Lower lobe of right lung (tissue), 2 donors: ENCODE results near the gene IRF8. TPM values are rescaled to one million over a fixed set of nuclear protein-coding genes. Genes with fewer than 3 reads are reported as not detected.

ENCODE experiments used
- ATAC-seq, 2 donors: fragments of 200-7000 bp; cut with Tn5 transposase; one replicate each; pipeline ENCODE4 v1.9.1; 2020 to 2022; ENCODE audit warnings: mild to moderate bottlenecking in 2 of 2, moderate library complexity in 2 of 2
- DNase-seq: peaks from one replicate; pipeline ENCODE4 v3.0.0-alpha.2; 2020
- H3K27ac ChIP-seq: fragments of 200-600 bp; one replicate; pipeline ENCODE4 v1.8.0; 2022
- H3K27me3 ChIP-seq: fragments of 200-600 bp; one replicate; pipeline ENCODE4 v1.8.0; 2022; ENCODE audit warnings: low read depth
- H3K36me3 ChIP-seq: fragments of 200-600 bp; one replicate; pipeline ENCODE4 v1.8.0; 2022; ENCODE audit warnings: mild to moderate bottlenecking
- H3K4me1 ChIP-seq: fragments of 200-600 bp; one replicate; pipeline ENCODE4 v1.8.0; 2022
- H3K4me3 ChIP-seq: fragments of 200-600 bp; one replicate; pipeline ENCODE4 v1.8.0; 2022; ENCODE audit warnings: mild to moderate bottlenecking
- H3K9me3 ChIP-seq: fragments of 200-600 bp; one replicate; pipeline ENCODE4 v1.8.0; 2022
- intact Hi-C: fragments of 100-400 bp; cut with DNase I; formaldehyde crosslinking; loops from one replicate; pipeline ENCODE4 v1.11.0; 2022
- total RNA-seq: library from RNA; stranded (reverse); fragmentation: NEBNext Ultra II Directional; extraction: Animal tissue kit (Norgen Biotek cat#: 25700); gene quantifications from one replicate; pipeline ENCODE4 v1.2.1, GENCODE V29; 2021
- TF ChIP-seq, protein P1 (sequence below): fragments of 200-600 bp; IDR thresholded peaks from one replicate; pipeline ENCODE4 v1.8.0; 2022; ENCODE audit warnings: antibody characterized with exemption, mild to moderate bottlenecking
- donor health status: DM: no; HTN: yes; CAD: no; lungs with severe emphysema.

IRF8 gene
- total RNA-seq, 1 donor from 2014 or later, result 67.9 TPM

DNA sequence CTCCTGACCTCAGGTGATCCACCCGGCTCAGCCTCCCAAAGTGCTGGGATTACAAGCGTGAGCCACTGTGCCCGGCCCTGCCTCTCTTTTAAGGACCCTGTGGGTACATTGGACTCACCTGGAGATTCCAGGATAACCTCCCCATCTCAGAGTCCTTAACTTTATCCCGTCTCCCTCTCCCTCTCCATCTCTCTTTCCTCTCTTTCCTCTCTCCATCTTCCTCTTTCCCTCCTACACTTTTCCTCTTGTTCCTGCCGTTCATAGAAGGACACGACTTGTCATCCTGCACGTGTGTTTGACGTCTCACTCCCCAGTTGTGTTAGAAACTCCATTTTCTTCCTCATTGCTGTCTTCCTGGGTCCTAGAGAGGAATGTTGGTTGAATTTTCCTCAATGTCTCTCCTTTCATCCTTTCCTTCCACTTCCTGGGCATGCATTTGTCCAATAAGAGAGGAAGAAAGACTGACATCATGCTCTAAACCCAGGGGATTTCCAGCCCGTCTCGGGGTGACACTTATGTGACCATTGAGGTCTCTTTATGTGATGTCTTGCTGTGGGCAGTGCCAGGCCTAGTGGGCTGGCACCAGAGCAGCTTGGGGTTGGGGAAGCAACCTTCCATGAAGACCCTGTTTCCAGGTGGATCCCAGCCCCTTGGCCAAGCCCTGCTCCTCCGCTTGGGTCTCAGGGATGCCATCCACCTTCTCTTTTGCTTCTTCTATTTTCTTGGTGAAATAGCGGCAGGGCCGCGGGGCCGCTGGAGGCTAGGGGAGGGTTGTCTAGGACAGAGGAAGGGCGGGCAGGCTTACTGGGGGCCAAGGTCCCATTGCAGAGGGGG, 39.8 kb upstream of the IRF8 start:
- DNase-seq, result no peak
- Histone ChIP-seq H3K4me3 (no peak overlapping the region), H3K27ac (no peak overlapping the region), H3K27me3 (no peaks in the 10 kb centered on the region), H3K9me3 (no peaks in the 10 kb centered on the region), H3K36me3 (no peaks in the 10 kb centered on the region), H3K4me1 (no peaks in the 10 kb centered on the region)
- TF ChIP-seq, protein P1, sequence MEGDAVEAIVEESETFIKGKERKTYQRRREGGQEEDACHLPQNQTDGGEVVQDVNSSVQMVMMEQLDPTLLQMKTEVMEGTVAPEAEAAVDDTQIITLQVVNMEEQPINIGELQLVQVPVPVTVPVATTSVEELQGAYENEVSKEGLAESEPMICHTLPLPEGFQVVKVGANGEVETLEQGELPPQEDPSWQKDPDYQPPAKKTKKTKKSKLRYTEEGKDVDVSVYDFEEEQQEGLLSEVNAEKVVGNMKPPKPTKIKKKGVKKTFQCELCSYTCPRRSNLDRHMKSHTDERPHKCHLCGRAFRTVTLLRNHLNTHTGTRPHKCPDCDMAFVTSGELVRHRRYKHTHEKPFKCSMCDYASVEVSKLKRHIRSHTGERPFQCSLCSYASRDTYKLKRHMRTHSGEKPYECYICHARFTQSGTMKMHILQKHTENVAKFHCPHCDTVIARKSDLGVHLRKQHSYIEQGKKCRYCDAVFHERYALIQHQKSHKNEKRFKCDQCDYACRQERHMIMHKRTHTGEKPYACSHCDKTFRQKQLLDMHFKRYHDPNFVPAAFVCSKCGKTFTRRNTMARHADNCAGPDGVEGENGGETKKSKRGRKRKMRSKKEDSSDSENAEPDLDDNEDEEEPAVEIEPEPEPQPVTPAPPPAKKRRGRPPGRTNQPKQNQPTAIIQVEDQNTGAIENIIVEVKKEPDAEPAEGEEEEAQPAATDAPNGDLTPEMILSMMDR, result no peak
- intact Hi-C loops, result no loop called here
- ATAC-seq, result no peak

- Histone ChIP-seq H3K4me1 (no peaks in the 10 kb centered on the region), H3K4me3 (no peak overlapping the region), H3K9me3 (no peaks in the 10 kb centered on the region), H3K27me3 (no peaks in the 10 kb centered on the region), H3K27ac (no peak overlapping the region), H3K36me3 (no peaks in the 10 kb centered on the region)
- ATAC-seq (peak in 1 of 2 donors; percentile 19), DNase-seq (no peak)
- TF ChIP-seq, protein P1, result no peak
- intact Hi-C loops, result no loop called here
These were observed 39.2 kb upstream of the IRF8 start for GRCh38 chr16:85859818-85860125.

- H3K9me3 ChIP-seq, result no peaks in the 10 kb centered on the region
- H3K4me1 ChIP-seq, result no peaks in the 10 kb centered on the region
- H3K4me3 ChIP-seq, result no peak overlapping the region
- intact Hi-C loops, result no loop called here
- H3K27me3 ChIP-seq, result no peaks in the 10 kb centered on the region
- DNase-seq (no peak), ATAC-seq (peak; percentile 16 to 29)
- TF ChIP-seq, protein P1, result no peak
- no peaks in the 10 kb centered on the region for H3K36me3 ChIP-seq
- no peak overlapping the region for H3K27ac ChIP-seq
These were observed 38.4 kb upstream of the IRF8 start for GRCh38 chr16:85860413-85861094.

GRCh38 chr16:85861095-85861825, 37.7 kb upstream of the IRF8 start:
- H3K9me3 ChIP-seq, result no peaks in the 10 kb centered on the region
- no peak overlapping the region for H3K27ac ChIP-seq
- no peaks in the 10 kb centered on the region for H3K4me1 ChIP-seq
- intact Hi-C loops, result no loop called here
- DNase-seq (no peak), ATAC-seq (peak; percentile 51 to 59)
- no peak overlapping the region for H3K4me3 ChIP-seq
- no peaks in the 10 kb centered on the region for H3K36me3 ChIP-seq
- H3K27me3 ChIP-seq, result no peaks in the 10 kb centered on the region
- TF ChIP-seq, protein P1, result no peak

DNA sequence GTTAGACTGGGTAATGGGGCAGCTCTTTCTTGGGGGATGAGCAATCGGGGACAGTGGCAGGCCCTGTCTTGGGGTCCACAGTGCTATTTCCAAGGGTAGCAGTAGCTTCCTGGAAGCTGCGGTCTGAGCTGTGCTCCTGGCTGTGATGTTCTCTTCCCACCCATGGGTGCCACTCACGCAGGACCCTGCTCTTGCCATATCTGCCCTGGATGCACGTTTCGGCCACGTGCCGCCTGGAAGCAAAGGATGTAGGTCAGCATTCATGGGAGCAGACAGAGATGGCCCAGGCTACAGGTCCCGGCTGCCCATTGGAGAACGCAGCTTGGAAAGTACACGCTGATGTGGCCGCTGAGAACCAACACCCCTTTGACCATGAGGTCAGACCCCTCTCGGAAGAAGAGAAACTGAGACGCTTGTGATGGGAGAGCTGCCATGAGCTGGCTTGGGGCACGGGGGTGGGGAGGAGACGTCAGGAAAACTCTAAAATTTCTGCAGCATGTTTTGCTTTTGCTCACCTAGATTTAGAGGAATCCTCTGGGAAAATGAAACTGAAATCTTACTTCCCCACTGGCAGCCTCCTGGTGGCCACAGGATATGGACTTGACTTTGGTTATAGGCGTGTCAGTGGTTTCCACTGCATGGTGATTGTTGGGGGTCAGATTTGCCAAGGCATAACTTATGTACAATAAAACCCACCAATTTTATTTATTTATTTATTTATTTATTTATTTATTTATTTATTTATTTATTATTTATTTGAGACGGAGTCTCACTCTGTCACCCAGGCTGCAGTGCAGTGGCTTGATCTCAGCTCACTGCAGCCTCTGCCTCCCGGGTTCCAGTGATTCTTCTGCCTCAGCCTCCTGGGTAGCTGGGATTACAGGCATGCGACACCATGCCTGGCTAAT, 36.2 kb upstream of the IRF8 start:
- ATAC-seq (no peak), DNase-seq (no peak)
- Histone ChIP-seq H3K36me3 (no peaks in the 10 kb centered on the region), H3K4me3 (no peak overlapping the region), H3K4me1 (no peaks in the 10 kb centered on the region), H3K9me3 (no peaks in the 10 kb centered on the region), H3K27ac (no peak overlapping the region), H3K27me3 (no peaks in the 10 kb centered on the region)
- intact Hi-C loops, result no loop called here
- TF ChIP-seq, protein P1, result no peak
